Endothelial cell of umbilical vein (primary cell): Measurements from ENCODE around the gene ROMO1.

Source experiments
- CTCF ChIP-seq, 2 donors: IDR thresholded peaks; 1 replicate in 1 of 2; 2 replicates in 1 of 2; pipeline ENCODE4 v1.5.1; 2011; ENCODE audit warnings: low read length in 2 of 2, mild to moderate bottlenecking in 2 of 2, moderate library complexity in 2 of 2, control low read depth in 1 of 2, inconsistent platforms in 1 of 2, low read depth in 1 of 2; ENCODE audit not compliant: insufficient read depth in 1 of 2; ENCODE audit errors: extremely low read depth in 1 of 2
- EZH2 ChIP-seq: IDR thresholded peaks from 2 replicates; pipeline ENCODE4 v1.6.1; 2012; ENCODE audit warnings: borderline replicate concordance, low read depth, mild to moderate bottlenecking, moderate library complexity, low read length, inconsistent platforms; ENCODE audit not compliant: severe bottlenecking
- MYC ChIP-seq: IDR thresholded peaks from one replicate; pipeline ENCODE4 v1.6.1; 2011; ENCODE audit warnings: mild to moderate bottlenecking, low read depth, low read length
- POLR2AphosphoS5 ChIP-seq: IDR thresholded peaks from 2 replicates; pipeline ENCODE4 v1.6.1; 2012; ENCODE audit warnings: low read depth, mild to moderate bottlenecking, control low read depth, low read length, moderate library complexity; ENCODE audit not compliant: insufficient read depth

GRCh38 chr20:35673884-35674283 is 25.3 kb upstream of the ROMO1 start:
- no peak for TF ChIP-seq CTCF (IDR thresholded peaks at IDR 0.05; ENCODE audit: extremely low read depth in 1 of 2, insufficient read depth in 1 of 2, low read depth in 1 of 2, low read length in 2 of 2)
- TF ChIP-seq POLR2AphosphoS5, result no peak
- TF ChIP-seq MYC, result no peak
- TF ChIP-seq EZH2, result no peak
